ENCODE data around the gene NEXMIF.
"Not testable (repeated sequence)": the region's sequence is repeated elsewhere in the genome, so short reads cannot be mapped to it uniquely, and the experiment has no call there.

Gene NEXMIF

DNA sequence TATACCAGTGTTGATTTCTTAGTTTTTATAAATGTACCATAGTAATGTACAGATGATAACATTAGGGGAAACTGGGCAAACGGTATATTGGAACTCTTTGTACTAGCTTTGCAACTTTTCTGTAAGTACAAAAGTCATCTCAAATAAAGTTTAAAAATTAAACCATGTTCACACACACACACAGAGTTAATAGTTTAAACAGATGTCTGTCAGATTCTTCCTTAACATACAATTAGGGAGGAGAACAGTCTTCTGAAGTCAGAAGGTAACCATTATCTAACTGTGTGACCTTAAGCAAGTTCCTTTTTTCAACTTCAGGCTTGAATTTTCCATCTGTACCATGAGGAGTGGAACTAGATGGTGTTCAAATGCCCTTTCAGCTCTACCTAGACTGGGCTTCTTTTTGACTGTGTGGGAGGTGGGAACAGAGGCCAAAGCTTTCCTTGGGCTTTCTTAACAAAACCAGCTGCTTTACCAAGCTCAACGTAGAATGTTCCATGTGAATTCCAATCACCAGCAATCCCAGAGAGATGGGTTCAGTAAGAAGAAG, 127.8 kb downstream of the NEXMIF start:
- no peak for DNase-seq (ENCODE audit: low read depth)

DNA sequence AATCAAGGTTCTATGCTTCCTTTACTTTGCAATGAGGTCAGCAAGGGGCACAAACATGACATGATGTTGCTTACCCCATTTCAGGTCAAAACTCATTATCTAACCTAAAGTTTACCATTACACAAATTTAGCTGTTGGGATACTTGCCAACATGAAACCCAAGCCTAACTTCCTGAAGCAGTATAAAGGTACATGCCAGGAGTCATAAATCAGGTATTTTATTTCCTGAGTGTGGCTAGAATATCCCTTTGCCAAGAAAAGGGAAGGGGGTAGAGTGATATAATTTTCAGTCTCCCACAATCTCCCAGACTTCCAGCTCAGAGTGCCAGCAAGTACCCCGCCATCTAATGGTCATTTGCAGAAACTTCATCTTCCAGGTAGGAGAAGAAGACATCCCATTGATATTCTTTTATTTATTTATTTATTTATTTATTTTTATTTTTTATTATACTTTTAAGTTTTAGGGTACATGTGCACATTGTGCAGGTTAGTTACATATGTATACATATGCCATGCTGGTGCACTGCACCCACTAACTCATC, 136.6 kb downstream of the NEXMIF start:
- DNase-seq (ENCODE audit: low read depth), result no peak

DNA sequence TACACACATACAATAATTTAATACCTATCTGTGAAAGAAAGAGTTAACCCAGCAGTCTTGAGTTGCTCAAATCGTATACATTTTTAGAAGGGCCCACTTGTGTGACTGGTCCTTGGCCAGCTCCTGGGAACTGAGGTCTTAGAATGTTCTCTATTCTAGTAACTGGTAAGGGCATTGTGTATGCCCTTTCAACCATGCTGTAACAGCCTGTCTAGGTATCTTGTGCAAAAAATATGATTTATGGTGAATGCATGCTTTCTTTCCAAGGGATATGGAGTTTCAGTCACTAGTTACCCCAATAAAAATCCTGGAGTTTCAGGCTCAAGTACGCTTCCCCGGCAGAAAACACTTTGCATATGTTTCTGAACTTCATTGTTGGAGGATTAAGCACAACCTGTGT, 140.6 kb downstream of the NEXMIF start:
- no peak for DNase-seq (ENCODE audit: low read depth)

DNA sequence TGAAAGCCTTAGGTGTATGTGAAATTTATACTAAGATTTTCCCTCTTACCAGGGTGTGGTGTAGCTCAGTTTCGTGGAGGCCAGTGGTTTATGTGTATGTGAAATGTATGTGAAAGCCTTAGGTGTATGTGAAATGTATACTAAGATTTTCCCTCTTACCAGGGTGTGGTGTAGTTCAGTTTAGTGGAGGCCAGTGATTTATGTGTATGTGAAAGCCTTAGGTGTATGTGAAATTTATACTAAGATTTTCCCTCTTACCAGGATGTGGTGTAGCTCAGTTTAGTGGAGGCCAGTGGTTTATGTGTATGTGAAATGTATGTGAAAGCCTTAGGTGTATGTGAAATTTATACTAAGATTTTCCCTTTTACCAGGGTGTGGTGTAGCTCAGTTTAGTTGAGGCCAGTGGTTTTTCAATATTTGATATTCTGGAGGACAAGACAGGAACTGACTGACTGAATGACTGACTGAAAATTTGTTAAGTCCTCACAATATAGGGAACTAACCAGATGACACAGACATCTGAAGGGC, 143.7 kb downstream of the NEXMIF start:
- DNase-seq (ENCODE audit: low read depth), result no peak

DNA sequence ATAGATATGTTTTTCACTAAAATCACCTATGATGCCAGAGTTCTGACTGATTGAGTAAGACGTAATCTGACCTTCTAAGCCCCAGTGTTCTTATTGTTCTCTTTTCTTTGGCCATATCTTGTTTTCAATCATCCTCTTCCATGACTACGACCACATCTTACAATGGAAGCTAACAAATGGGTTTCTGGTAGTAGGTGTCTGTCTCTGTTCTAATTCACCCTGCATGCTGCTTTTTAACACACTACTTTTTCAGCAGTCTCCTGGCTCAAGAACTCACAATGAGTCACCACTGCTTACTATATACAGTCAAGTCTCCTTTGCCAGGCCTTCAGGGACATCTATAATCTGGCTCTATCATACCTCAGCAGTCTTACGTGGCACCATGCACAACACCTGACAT, 146.1 kb downstream of the NEXMIF start:
- DNase-seq (ENCODE audit: low read depth), result no peak

DNA sequence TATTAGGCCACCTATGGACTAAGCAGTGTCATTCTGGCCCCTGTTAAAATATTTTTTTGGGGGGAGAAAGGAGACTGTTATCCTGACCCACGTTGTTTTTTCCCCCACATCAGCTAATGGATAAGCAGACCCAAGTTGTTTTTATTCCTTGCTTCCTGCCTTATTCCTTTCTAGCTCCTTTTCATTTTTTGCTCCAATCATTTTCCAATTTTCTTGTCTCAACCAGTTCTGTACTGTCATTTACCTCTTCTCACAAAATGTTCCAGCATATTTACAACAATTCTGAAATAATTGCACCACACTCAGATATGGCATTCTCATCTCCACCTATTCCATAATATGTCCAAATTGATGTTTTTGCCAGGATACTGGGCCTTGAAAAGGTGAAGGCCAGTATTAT, 150.3 kb downstream of the NEXMIF start:
- DNase-seq (ENCODE audit: low read depth), result no peak

DNA sequence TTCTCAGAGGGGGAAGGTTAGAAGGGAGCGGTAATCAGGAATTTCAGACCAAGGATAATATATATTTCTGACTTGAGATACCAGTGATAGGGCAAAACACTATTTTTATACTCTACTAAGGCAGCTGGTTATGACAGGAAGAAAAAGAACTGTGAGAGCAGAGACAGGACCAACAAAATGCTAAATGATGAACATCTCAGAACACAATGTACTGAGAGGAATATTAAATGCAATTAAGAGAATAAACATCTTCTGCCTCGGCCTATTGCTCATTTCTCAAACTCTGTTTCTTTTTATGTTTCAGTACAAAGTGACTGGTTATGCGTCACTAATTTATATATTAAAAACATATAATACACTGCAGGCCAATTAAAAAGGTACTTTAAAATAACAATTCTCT, 188.8 kb downstream of the NEXMIF start:
- DNase-seq (ENCODE audit: low read depth), result no peak

DNA sequence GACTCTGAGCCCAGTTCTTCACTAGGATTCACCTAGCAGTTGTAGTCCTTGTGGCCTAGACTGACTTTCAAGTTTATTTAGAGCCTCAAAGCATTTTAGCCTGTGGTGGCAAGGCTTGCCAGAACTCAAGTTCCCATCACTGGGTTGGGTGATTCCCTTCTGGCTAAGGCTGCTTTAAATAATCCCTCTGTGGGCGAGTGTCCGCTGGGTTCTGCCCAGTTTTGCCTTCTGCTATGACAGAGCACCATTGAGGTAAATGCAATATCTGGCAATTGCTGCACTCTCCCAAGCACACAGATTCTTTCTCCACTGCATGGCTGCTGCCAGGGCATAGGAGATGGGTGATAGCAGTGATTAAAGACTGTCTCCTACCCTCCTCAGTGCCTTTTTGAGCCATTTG, 220.0 kb downstream of the NEXMIF start:
- DNase-seq (ENCODE audit: low read depth), result no peak

DNA sequence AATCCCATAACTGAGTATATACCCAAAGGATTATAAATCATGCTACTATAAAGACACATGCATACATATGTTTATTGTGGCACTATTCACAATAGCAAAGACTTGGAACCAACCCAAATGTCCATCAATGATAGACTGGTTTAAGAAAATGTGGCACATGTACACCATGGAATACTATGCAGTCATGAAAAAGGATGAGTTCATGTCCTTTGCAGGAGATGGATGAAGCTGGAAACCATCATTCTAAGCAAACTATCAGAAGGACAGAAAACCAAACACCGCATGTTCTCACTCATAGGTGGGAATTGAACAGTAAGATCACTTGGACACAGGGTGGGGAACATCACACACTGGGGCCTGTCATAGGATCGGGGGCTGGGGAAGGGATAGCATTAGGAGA, 223.9 kb downstream of the NEXMIF start:
- DNase-seq (ENCODE audit: low read depth), result not testable (repeated sequence)

DNA sequence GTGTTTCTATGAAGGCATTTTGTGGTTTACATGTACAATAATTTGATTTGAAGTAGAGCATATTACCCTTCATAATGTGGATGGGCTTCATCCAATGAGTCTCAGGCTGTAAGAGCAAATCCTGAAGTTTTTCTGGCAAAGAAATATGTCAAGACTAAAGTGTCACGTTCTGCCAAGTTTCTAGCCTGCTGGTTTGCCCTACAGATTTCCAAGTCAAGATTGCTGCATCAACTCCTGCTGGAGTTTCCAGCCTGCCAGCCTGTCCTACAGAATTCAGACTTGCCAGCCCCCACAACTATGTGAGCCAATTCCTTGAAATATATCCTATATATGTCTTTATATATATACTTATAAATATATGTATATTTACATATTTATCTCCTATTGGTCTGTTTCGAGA, 240.8 kb downstream of the NEXMIF start:
- DNase-seq (ENCODE audit: low read depth), result no peak

Measured in CMK (cell line).